NT2/D1 (cell line): ENCODE data around the gene TPI1.

Experiments
- DNase-seq: peaks from one replicate; pipeline ENCODE4 v3.0.0-alpha.2; 2011; ENCODE audit warnings: low read depth, low spot score
- H3K27me3 ChIP-seq: 2 replicates; pipeline ENCODE4 v1.6.0; 2011; ENCODE audit warnings: mild to moderate bottlenecking; ENCODE audit not compliant: insufficient read length, insufficient read depth
- H3K36me3 ChIP-seq: 2 replicates; pipeline ENCODE4 v1.6.1; 2011; ENCODE audit warnings: mild to moderate bottlenecking, low read length, mixed read lengths; ENCODE audit not compliant: insufficient read depth, insufficient read length
- H3K4me1 ChIP-seq: 2 replicates; pipeline ENCODE4 v1.5.1; 2011; ENCODE audit not compliant: insufficient read depth, insufficient read length
- H3K4me3 ChIP-seq: 2 replicates; pipeline ENCODE4 v1.5.1; 2011; ENCODE audit warnings: low read depth; ENCODE audit not compliant: insufficient read length
- H3K9ac ChIP-seq: 2 replicates; pipeline ENCODE4 v1.6.0; 2011; ENCODE audit warnings: low read depth; ENCODE audit not compliant: insufficient read length
- H3K9me3 ChIP-seq: 2 replicates; pipeline ENCODE4 v1.5.1; 2011; ENCODE audit warnings: mild to moderate bottlenecking, low read length; ENCODE audit not compliant: insufficient read depth
- SUZ12 ChIP-seq: IDR thresholded peaks from 2 replicates; pipeline ENCODE4 v1.6.1; 2011; ENCODE audit not compliant: insufficient read length, insufficient read depth; ENCODE audit errors: extremely low read depth
- YY1 ChIP-seq: IDR thresholded peaks from 2 replicates; pipeline ENCODE4 v1.6.1; 2011; ENCODE audit not compliant: insufficient read length, insufficient read depth
- ZNF274 ChIP-seq: IDR thresholded peaks from 2 replicates; pipeline ENCODE4 v1.6.1; 2011; ENCODE audit warnings: mild to moderate bottlenecking, low read depth, low read length

The TPI1 gene

DNA sequence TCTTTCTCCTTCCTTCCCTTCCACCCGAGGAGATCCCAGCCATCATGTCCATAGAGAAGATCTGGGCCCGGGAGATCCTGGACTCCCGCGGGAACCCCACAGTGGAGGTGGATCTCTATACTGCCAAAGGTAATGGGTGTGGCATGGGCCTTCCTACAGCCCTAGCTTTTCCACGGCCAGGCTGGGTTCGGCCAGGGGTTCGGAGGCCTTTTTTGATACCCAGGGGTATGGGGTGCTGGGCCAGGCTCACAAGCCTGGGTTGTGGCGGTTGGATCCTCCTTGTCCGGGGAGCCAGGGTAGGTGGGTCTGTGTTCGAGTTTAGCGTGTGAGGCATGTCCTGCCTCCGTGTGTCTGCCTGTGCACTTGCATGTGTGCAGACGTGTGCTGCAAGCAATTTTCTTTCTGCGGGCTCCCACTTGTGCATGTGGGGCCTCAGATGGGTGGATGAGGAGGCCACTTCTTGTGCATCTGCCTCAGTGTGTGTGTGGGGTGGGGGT, 48.5 kb downstream of the TPI1 start:
- Histone ChIP-seq H3K9me3 (no peaks in the 10 kb centered on the region), H3K4me1 (peaks cover 28% of the 10 kb centered on the region), H3K36me3 (peaks cover 39% of the 10 kb centered on the region), H3K27me3 (peaks cover 9% of the 10 kb centered on the region), H3K9ac (peak overlapping the region; percentile 83), H3K4me3 (peak overlapping the region; percentile 79)
- no peak for DNase-seq
- TF ChIP-seq YY1 = no peak
- no peak for TF ChIP-seq SUZ12

DNA sequence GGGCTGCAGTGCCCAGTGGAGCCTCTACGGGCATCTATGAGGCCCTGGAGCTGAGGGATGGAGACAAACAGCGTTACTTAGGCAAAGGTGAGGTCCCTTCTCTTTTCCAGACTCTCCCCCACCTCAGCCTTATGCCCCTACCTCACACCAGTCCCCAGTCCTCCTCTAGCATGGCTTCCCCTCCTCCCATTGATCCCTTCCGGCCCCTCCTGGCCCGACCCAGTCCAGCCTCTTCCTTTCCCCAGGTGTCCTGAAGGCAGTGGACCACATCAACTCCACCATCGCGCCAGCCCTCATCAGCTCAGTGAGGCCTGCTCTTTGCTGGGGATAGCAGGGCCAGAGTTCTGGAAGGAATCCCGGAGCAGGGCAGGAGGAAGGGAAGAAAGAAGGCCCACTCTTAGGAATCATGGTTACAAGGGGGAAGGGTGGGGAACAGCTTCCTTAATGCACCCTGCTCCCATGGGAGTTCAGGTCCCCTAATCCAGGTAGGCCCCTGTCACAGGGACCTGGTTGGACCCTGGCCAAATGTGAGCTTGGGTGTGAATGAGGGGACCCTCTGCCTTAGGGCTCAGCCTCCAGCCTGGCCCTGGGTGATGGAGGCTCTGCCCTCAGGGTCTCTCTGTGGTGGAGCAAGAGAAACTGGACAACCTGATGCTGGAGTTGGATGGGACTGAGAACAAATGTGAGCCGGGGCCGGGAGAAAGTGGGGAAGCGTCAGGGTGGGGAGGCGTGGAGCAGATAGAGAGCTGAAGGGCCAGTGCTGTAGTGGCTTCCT, 49.3 kb downstream of the TPI1 start:
- peaks cover 28% of the 10 kb centered on the region for H3K4me1 ChIP-seq
- peaks cover 47% of the 10 kb centered on the region for H3K36me3 ChIP-seq
- no peak for TF ChIP-seq YY1
- TF ChIP-seq SUZ12 = no peak
- TF ChIP-seq ZNF274 = no peak
- H3K27me3 ChIP-seq = peaks cover 9% of the 10 kb centered on the region
- no peaks in the 10 kb centered on the region for H3K9me3 ChIP-seq
- DNase-seq = no peak
- peak overlapping the region; percentile 83 for H3K9ac ChIP-seq
- peak overlapping the region; percentile 79 for H3K4me3 ChIP-seq

DNA sequence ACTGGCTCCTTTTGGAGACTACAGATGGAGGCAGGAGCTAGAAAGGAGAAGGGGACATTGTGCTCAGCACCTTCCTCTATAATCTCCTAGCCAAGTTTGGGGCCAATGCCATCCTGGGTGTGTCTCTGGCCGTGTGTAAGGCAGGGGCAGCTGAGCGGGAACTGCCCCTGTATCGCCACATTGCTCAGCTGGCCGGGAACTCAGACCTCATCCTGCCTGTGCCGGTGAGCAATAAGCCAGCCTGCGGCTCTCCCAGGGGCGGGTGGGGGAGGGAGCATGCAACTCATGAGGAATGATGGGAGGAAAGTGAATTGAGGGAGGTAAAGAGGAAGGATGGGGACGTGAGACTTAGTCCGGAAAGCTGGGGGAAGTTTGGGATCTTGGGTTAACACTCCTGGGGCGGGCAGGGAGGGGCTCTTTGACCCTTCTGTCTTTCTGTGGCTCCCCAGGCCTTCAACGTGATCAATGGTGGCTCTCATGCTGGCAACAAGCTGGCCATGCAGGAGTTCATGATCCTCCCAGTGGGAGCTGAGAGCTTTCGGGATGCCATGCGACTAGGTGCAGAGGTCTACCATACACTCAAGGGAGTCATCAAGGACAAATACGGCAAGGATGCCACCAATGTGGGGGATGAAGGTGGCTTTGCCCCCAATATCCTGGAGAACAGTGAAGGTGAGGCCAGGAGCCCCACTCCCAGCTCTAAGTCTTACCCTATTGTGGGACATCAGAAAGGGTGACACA, 50.3 kb downstream of the TPI1 start:
- peaks cover 58% of the 10 kb centered on the region for H3K36me3 ChIP-seq
- no peak overlapping the region for H3K9ac ChIP-seq
- peaks cover 29% of the 10 kb centered on the region for H3K4me1 ChIP-seq
- no peak overlapping the region for H3K4me3 ChIP-seq
- TF ChIP-seq ZNF274 (no peak), YY1 (no peak), SUZ12 (no peak)
- peaks cover 9% of the 10 kb centered on the region for H3K27me3 ChIP-seq
- no peaks in the 10 kb centered on the region for H3K9me3 ChIP-seq
- DNase-seq = no peak

DNA sequence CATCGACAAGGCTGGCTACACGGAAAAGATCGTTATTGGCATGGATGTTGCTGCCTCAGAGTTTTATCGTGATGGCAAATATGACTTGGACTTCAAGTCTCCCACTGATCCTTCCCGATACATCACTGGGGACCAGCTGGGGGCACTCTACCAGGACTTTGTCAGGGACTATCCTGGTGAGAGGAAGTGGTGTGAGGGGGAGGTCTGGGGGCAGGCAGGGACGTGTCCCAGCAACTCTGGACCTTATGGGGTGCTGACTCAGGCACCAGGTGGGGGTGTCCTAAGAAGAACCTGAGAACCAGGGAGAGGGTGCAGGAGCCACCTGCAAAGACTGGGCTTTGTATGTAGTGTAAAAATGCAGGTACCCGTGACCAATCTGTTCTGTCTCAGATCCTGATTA, 52.3 kb downstream of the TPI1 start:
- no peak for DNase-seq
- peaks cover 23% of the 10 kb centered on the region for H3K4me1 ChIP-seq
- H3K9ac ChIP-seq = no peak overlapping the region
- TF ChIP-seq SUZ12 (no peak), YY1 (no peak), ZNF274 (no peak)
- peaks cover 73% of the 10 kb centered on the region for H3K36me3 ChIP-seq
- no peaks in the 10 kb centered on the region for H3K9me3 ChIP-seq
- no peak overlapping the region for H3K4me3 ChIP-seq
- H3K27me3 ChIP-seq = peaks cover 8% of the 10 kb centered on the region
